ENCODE data around the gene UBE2B.
A peak's percentile ranks its signal among the peaks of the same experiment; 100 is the strongest.
"Not testable (repeated sequence)": the region's sequence is repeated elsewhere in the genome, so short reads cannot be mapped to it uniquely, and the experiment has no call there.

UBE2B gene

GRCh38 chr5:134418958-134419357 is 47.6 kb downstream of the UBE2B start:
- FAIRE-seq (no peak), DNase-seq (ENCODE audit: insufficient read length, low spot score) (no peak)
- no peak for TF ChIP-seq POLR2A (IDR thresholded peaks at IDR 0.05; ENCODE audit: low read depth, low read length)

GRCh38 chr5:134420343-134420742 is 49.0 kb downstream of the UBE2B start:
- DNase-seq (ENCODE audit: insufficient read length, low spot score), result no peak
- no peak for TF ChIP-seq POLR2A (IDR thresholded peaks at IDR 0.05; ENCODE audit: low read depth, low read length)
- FAIRE-seq, result no peak

DNA sequence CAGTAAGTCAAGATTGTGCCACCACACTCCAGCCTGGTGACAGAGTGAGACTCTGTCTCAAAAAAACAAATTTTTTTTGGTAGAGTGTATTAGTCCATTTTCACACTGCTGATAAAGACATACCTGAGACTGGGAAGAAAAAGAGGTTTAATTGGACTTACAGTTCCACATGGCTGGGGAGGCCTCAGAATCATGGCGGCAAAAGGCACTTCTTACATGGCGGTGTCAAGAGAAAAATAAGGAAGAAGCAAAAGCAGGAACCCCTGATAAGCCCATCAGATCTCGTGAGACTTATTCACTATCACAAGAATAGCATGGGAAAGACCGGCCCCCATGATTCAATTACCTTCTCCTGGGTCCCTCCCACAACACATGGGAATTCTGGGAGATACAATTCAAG is 49.7 kb downstream of the UBE2B start:
- FAIRE-seq; DNase-seq (ENCODE audit: insufficient read length, low spot score): not testable (repeated sequence)

GRCh38 chr5:134422791-134423365 is 51.5 kb downstream of the UBE2B start:
- no peak for FAIRE-seq
- no peak for DNase-seq (ENCODE audit: insufficient read length, low spot score)
- TF ChIP-seq POLR2A (IDR thresholded peaks at IDR 0.05; ENCODE audit: low read depth, low read length), result no peak

- no peak for FAIRE-seq
- no peak for TF ChIP-seq POLR2A (IDR thresholded peaks at IDR 0.05; ENCODE audit: low read depth, low read length)
- no peak for DNase-seq (ENCODE audit: insufficient read length, low spot score)
Observed at GRCh38 chr5:134423376-134423775, 52.0 kb downstream of the UBE2B start.

DNA sequence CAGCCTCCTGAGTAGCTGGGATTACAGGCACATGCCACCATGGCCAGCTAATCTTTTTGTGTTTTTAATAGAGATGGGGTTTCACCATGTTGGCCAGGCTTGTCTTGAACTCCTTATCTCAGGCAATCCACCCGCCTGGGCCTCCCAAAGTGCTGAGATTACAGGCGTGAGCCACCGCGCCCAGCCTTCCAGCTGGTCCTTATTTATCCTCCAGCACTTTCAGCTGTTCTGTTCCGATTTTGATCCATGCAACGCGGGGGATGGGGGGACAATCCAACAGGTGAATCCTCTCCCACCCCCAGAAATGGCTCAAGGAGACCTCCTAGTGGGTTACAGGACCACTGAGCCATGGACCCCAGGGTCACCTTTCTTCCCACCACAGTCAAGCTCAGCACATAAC is 55.0 kb downstream of the UBE2B start:
- FAIRE-seq (no peak), DNase-seq (ENCODE audit: insufficient read length, low spot score) (no peak)
- no peak for TF ChIP-seq POLR2A (IDR thresholded peaks at IDR 0.05; ENCODE audit: low read depth, low read length)

GRCh38 chr5:134427540-134428041 is 56.2 kb downstream of the UBE2B start:
- no peak for FAIRE-seq
- no peak for DNase-seq (ENCODE audit: insufficient read length, low spot score)
- no peak for TF ChIP-seq POLR2A (IDR thresholded peaks at IDR 0.05; ENCODE audit: low read depth, low read length)

GRCh38 chr5:134430001-134430569 is 58.7 kb downstream of the UBE2B start:
- no peak for TF ChIP-seq POLR2A (IDR thresholded peaks at IDR 0.05; ENCODE audit: low read depth, low read length)
- DNase-seq (ENCODE audit: insufficient read length, low spot score) (no peak), FAIRE-seq (no peak)

- FAIRE-seq, result no peak
- DNase-seq (ENCODE audit: insufficient read length, low spot score), result no peak
- no peak for TF ChIP-seq POLR2A (IDR thresholded peaks at IDR 0.05; ENCODE audit: low read depth, low read length)
Observed at GRCh38 chr5:134432174-134432573, 60.8 kb downstream of the UBE2B start.

- no peak for DNase-seq (ENCODE audit: insufficient read length, low spot score)
- no peak for FAIRE-seq
- TF ChIP-seq POLR2A (IDR thresholded peaks at IDR 0.05; ENCODE audit: low read depth, low read length), result no peak
Observed at GRCh38 chr5:134432677-134433359, 61.4 kb downstream of the UBE2B start.

DNA sequence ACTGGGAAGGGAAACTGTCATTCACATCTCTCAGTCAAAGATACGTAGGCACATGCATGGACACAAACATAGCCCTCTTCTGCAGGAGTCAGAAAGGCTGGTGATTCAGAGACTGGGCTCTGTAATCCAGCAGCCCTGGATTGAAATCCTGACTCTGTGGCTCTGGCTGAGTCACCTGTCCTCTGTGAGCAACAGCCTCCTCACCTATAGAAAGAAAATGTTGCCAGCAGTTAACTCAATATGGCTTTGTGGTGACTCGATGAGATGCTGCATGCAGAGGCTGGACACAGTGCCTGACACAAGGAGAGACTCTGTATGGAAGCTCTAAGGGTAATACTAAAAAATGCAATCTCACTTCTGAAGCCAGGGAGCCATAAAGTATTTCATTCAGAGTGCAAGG is 64.2 kb downstream of the UBE2B start:
- FAIRE-seq, result no peak
- peak; percentile 35 for DNase-seq (ENCODE audit: insufficient read length, low spot score)
- TF ChIP-seq POLR2A (IDR thresholded peaks at IDR 0.05; ENCODE audit: low read depth, low read length), result no peak

GRCh38 chr5:134436523-134437339 is 65.4 kb downstream of the UBE2B start:
- DNase-seq (ENCODE audit: insufficient read length, low spot score) (peak; percentile 70), FAIRE-seq (no peak)

DNA sequence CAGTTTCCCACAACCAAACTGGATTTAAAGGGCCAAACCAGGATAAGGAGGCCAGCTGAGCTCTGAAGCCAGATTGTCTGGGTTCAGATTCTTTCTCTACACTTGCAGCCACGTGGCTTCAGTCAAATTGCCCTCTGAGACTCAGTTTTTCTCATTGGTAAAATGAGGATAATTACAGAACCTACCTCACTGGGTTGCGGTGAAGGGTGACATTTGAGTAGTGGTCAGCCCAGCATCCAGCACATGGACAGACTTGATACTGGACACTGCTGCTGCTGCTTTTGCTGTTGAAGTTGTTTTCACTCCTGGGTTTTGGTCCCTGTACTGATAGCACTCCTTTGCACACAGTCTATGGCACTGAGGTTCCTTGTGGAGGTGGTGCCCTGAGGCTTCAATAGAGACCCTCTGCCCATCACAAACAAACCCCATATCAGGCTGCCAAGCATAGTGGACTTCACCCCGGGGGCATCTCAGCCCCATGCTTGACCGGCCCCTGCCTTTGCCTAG is 66.0 kb downstream of the UBE2B start:
- peak; percentile 19; the same call in 1 of the 2 replicates for TF ChIP-seq POLR2A (IDR thresholded peaks at IDR 0.05; ENCODE audit: low read depth, low read length)
- FAIRE-seq (no peak), DNase-seq (ENCODE audit: insufficient read length, low spot score) (no peak)

More at GRCh38 chr5:134436523-134437339, 65.4 kb downstream of the UBE2B start:
- no peak; the same call in 1 of the 2 replicates for TF ChIP-seq POLR2A (IDR thresholded peaks at IDR 0.05; ENCODE audit: low read depth, low read length)
